Measurements from ENCODE around the gene ATG7. TPM values are rescaled to one million over a fixed set of nuclear protein-coding genes. Genes with fewer than 3 reads are reported as not detected.
"Not testable (repeated sequence)": the region's sequence is repeated elsewhere in the genome, so short reads cannot be mapped to it uniquely, and the experiment has no call there.

The ATG7 gene
- total RNA-seq, 1 experiment from 2014 or later, result 55.1 TPM

DNA sequence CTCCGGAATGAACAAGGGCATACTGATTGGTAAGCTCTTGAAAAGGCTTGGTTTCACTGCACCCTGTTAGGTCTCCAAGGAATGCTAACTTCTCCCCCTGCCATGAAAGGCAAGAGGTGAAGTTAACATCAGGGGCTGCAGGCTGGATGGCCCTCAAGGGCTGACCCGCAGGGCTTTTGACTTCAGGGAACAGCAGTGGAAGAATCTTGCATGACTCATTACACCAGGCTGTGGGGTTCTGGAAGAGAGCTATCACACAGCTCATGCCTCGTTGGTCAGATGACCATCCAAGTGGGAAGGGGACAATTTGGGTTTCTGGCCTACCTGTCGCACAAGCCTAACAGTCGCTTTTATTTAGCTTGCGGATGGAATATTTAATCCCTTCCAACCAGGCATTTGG, 23.6 kb upstream of the ATG7 start:
- DNase-seq (ENCODE audit: low read depth), result no peak
- in situ Hi-C loops (cut with HindIII; ENCODE audit: low pct_unique_long_range_greater_than_20kb, low sequenced_read_pairs), result no loop called here

DNA sequence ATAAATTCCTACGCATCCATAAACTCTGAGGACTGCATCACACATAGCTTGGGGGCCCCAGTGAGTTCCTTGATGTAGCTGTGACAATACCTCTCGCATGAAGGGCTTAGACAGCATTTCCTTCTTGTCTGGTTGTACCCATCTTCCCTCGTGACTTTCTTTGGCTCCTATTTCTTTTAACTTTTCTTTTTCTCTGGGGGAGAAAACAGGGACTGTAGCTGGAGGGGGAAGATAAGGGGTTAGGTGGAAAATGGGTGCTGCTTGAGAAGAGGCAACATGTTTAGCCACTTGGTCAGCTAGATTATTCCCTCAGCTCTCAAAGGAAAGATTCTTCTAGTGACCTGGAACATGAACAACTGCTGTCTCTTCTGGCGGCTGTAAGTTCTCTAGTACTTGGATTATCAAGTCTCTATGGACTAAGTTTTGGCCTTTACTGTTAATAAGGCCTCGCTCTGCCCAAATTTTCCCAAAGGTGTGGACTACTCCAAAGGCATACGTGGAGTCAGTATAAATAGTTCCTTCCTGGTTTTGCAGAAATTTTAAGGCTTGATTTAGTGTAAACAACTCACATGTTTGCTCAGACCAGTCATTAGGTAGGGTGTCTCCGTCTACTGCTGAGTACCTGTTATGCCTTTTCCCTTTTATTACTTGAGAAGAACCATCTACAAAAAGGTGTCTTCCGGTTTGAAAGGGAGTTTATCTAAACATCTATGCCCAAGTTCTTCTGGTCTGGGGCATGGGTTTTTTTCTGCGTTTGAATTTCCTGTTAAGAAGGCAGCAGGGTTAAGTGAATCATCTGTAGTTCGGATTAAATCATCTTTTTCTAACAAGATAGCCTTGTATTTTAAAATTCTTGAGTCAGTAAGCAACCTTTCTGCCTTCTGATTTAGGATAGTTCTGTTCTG, 21.0 kb upstream of the ATG7 start:
- in situ Hi-C loops (cut with HindIII; ENCODE audit: low pct_unique_long_range_greater_than_20kb, low sequenced_read_pairs), result no loop called here
- DNase-seq (ENCODE audit: low read depth), result no peak

DNA sequence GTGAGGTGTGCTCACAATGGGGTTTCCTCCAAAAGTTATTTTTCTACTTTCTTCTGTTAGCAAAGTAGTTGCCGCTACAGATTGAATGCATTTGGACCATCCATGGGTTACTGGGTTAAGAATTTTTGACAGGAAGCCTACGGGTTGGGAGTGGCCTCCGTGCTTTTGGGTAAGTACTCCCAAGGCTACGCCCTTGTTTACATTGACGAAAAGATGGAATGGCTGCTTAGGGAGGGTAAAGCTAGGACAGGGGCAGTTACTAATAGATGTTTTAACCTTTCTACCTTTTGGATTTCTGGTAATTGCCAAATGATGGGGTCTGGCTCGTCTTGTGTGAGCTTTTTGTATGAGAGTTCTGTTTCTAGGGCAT, 20.4 kb upstream of the ATG7 start:
- in situ Hi-C loops (cut with HindIII; ENCODE audit: low pct_unique_long_range_greater_than_20kb, low sequenced_read_pairs), result no loop called here
- DNase-seq (ENCODE audit: low read depth), result no peak

DNA sequence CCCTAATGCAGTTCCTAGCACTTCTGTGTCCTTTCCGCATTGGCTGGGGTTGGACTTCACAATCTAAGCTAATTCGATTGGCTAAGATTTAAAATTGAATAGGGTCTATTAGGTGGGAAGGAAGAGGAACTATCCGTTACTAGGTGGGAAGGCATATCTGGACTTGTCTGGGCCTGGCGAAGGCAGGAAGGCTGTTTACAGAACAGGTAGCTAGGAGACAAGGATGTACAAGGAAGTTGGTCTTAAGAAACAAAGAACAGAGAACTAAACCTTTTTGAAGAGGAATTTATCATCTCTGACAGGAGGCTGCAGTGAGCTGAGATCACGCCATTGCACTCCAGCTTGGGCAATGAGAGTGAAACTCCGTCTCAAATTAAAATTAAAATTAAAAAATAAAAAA, 17.3 kb upstream of the ATG7 start:
- DNase-seq (ENCODE audit: low read depth), result no peak
- in situ Hi-C loops (cut with HindIII; ENCODE audit: low pct_unique_long_range_greater_than_20kb, low sequenced_read_pairs), result no loop called here

DNA sequence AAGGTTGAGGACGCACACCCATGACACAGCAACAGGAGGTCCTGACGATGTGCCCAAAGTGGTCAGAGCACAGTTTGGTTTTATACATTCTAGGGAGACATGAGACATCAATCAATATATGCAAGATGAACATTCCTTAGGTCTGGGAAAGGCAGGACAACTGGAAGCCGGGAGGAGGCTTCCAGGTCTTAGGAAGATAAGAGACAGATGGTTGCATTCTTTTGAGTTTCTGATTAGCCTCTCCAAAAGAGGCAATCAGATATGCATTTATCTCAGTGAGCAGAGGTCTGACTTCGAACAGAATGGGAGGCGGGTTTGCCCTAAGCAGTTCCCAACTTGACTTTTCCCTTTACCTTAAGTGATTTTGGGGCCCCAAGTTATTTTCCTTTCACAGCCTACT, 16.7 kb upstream of the ATG7 start:
- in situ Hi-C loops (cut with HindIII; ENCODE audit: low pct_unique_long_range_greater_than_20kb, low sequenced_read_pairs); DNase-seq (ENCODE audit: low read depth): not testable (repeated sequence)

DNA sequence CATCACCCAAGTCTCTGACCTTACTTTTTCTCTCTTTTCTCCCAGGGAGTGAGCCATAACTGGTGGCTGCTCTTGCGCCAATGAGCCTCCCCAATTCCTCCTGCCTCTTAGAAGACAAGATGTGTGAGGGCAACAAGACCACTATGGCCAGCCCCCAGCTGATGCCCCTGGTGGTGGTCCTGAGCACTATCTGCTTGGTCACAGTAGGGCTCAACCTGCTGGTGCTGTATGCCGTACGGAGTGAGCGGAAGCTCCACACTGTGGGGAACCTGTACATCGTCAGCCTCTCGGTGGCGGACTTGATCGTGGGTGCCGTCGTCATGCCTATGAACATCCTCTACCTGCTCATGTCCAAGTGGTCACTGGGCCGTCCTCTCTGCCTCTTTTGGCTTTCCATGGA, 13.2 kb upstream of the ATG7 start:
- DNase-seq (ENCODE audit: low read depth), result no peak
- in situ Hi-C loops (cut with HindIII; ENCODE audit: low pct_unique_long_range_greater_than_20kb, low sequenced_read_pairs), result no loop called here

DNA sequence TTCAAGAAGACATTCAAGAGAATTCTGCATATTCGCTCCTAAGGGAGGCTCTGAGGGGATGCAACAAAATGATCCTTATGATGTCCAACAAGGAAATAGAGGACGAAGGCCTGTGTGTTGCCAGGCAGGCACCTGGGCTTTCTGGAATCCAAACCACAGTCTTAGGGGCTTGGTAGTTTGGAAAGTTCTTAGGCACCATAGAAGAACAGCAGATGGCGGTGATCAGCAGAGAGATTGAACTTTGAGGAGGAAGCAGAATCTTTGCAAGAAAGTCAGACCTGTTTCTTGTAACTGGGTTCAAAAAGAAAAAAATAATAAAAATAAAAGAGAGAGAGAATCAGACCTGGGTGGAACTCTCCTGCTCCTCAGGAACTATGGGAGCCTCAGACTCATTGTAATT, 11.7 kb upstream of the ATG7 start:
- no peak for DNase-seq (ENCODE audit: low read depth)
- in situ Hi-C loops (cut with HindIII; ENCODE audit: low pct_unique_long_range_greater_than_20kb, low sequenced_read_pairs), result no loop called here

DNA sequence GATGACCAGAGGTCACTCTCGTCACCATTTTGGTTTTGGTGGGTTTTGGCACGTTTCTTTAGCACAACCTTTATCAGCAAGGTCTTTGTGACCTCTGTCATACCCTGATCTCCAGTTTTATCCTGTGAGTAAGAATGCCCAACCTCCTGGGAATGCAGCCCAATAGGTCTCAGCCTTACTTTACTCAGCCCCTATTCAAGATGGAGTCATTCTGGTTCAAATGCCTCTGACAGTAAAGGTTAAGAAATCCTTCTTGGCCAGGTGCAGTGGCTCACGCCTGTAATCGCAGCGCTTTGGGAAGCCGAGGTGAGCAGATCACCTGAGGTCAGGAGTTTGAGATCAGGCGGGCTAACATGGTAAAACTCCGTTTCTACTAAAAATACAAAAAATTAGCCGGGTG, 3.2 kb upstream of the ATG7 start:
- in situ Hi-C loops (cut with HindIII; ENCODE audit: low pct_unique_long_range_greater_than_20kb, low sequenced_read_pairs), result no loop called here
- no peak for DNase-seq (ENCODE audit: low read depth)

DNA sequence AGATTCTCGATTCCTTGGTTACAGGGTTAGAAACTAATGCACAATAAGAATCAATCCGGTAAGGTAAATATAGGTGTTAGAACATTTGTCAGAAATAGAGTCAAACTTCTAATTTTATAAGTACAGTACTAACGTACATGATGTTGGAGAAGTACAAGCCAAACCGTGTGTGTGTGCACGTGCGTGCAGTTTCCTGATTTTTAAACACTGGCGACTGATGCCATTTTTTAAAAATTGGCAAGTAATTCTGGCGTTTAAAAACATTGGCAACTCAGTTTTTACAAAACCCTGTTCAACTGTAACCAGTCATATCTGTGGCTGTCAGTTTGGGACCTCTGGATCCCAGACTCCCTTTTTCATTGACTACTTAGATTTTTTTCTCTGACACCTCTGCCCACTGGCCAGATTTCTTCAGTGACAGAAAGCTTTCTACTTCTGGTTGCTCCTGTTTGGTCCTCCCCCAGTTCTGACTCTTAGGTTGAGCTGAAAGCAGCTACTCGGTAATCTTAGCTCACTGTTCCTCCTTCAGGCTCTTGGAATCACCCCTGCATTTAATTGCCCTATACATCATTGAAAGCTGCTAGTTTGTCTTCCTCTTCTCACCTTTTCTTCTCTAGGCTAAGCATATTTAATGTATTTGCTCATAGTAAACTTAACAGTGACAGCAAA, 843 bp downstream of the ATG7 start:
- no peak for DNase-seq (ENCODE audit: low read depth)

DNA sequence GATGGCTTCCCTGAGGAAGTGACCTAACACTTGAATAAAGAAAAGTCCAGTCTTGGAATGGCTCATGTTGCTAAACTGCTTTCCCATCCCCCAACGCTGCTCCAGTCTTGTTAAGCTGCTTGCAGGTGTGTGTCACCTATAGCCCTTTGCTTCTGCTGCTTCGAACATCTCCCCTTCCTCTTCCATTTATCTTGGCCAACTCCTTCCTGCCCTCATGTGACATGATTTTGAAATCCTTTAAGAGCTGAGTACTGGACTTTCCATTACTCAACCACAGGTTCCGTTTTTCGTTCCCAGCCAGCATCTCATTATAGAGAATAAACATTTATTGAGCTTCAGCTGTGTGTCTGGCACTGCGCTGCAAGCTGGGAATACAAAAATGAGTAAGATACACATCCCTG, 1.7 kb downstream of the ATG7 start:
- in situ Hi-C loops (cut with HindIII; ENCODE audit: low pct_unique_long_range_greater_than_20kb, low sequenced_read_pairs), result no loop called here
- no peak for DNase-seq (ENCODE audit: low read depth)

More for the DNA sequence above, 843 bp downstream of the ATG7 start:
- in situ Hi-C loops (cut with HindIII; ENCODE audit: low pct_unique_long_range_greater_than_20kb, low sequenced_read_pairs), result no loop called here

DNA sequence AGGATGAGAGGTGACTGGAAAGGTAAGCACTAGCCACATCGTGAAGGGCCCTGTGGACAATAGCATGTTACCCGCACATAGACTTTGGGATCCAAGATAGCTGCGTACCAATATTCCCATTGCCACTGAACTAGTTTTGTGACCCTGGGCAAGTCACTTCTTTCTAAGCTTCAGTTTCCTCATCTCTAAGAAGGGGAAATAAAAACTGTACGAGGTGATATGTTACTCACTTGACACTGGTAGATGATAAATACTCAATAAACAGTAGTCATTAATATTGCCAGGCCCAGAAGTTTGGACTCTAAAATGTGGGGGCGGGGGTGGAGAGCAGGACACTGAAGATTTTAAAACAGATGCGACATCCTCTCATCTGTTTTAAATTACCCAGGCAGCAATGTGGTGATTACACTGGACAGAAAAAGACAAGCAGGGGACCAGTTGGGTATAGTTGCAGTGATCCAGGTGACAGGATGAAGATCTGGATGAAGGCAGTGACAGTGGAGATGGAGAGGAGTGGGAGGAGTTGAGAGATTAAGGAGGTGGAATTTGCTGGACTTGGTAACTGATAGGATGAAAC, 2.5 kb downstream of the ATG7 start:
- in situ Hi-C loops (cut with HindIII; ENCODE audit: low pct_unique_long_range_greater_than_20kb, low sequenced_read_pairs), result no loop called here
- no peak for DNase-seq (ENCODE audit: low read depth)

DNA sequence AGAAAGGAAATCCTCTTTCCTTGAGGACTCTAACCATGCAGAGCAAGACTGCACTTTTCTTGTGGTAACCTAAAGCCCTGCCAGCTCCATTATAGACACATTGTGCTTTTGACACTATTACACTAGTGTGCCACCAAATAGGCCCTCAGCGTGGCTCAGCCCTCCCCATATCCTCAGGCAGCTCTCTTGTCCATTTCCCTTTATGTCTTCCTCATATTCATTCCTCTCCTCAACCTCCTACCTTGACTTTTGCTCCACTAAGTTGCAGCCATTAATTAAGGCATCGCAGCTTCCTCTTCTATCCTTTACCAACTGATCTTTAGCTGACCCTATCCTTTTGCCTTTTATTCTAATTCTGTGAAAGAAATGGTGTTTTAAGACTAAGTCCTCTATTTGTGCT, 3.7 kb downstream of the ATG7 start:
- no peak for DNase-seq (ENCODE audit: low read depth)
- in situ Hi-C loops (cut with HindIII; ENCODE audit: low pct_unique_long_range_greater_than_20kb, low sequenced_read_pairs), result no loop called here

DNA sequence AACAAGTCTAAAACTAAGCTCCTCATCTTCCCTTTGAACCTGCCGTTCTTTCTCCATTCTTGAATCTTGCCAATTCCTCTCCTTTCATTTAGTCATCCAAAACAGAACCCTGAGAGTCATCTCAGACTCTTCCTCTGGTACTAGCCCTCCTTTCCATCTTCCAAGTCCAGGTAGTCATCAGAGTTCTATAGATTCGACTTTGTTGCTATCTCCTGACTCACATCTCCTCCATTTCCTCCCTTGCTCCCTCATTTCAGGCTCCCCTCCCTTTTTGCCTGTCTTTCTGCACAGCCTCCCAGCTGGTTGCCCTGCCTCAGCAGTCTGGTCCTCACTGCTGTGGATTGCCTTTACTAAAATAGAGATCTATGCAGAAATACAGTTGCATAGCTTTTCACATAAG, 4.7 kb downstream of the ATG7 start:
- in situ Hi-C loops (cut with HindIII; ENCODE audit: low pct_unique_long_range_greater_than_20kb, low sequenced_read_pairs), result no loop called here
- no peak for DNase-seq (ENCODE audit: low read depth)

DNA sequence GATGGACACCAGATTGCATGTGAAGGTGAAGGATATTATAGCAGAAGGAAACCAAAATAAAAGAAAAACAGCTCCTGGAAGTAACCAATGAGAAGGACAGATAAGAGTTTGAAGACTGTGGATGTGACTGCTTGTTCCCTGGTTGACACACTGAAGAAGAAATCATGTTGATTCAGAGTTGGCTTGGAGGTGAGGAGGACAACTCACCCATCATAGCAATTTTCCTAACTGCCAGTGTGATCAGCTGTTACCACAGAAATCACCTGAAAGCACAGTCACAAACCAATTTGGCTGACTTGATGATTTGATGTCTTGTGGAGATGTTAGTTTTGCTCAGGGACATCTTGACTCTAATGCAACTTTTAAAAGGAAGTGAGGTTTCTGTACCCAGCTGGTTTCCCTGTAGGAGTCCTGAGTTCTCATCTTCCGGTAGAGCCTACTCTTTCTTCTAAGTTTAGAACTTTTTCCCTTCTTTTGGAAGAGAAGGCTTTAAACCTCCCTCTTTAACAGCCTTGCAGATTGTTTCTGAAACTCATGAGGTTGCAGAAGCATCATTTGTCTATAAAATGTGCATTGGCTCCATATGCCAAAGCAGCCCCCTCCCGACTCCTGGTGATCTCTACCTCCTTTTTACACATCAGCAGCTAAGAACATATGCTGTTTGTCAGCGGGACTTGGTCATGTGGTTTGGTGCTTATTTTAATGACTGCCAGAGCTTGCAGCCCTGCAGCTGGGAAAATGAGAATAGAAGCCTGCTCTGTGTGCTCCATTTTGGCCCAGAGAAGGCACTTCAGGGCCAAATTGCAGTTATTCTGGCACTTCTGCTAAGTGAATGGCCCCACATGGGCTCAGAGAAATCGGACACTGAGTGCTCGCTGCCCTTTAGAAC, 10.3 kb downstream of the ATG7 start:
- DNase-seq (ENCODE audit: low read depth), result no peak
- in situ Hi-C loops (cut with HindIII; ENCODE audit: low pct_unique_long_range_greater_than_20kb, low sequenced_read_pairs), result no loop called here

DNA sequence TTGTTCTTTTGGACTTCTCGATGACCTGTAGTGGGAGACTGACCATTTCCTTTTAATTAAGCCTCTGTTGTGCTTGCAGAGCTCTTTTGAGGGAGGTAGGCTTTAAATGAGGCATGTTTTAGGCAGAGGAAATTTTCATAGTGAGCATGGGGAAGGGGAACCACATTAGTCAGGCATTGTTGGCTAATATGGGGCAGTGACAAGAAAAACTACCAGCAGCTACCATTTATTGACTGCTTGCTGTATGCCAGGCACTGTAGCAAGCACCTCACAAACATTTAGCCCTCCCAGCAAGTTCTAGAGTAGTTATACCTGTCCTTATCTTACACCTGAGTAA, 10.9 kb downstream of the ATG7 start:
- no peak for DNase-seq (ENCODE audit: low read depth)
- in situ Hi-C loops (cut with HindIII; ENCODE audit: low pct_unique_long_range_greater_than_20kb, low sequenced_read_pairs), result no loop called here

DNA sequence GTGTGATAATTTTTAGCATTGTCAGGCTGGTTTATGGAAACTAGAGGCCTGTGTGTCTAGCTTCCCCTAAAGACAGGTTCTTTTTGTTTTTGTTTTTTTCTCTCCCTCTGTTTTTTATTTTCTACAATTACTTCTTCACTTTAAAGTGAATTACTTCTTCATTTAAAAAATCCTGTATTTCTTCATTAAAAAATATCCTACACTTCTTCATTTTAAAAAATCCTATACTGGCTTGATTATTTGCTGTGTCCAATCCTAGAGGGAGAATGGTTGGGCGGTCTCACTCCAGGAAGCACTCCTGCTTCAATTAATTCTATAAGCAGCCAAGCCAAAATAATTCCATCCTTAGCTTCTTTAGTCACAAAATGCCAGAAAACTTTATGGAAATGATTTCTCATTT, 11.8 kb downstream of the ATG7 start:
- no peak for DNase-seq (ENCODE audit: low read depth)
- in situ Hi-C loops (cut with HindIII; ENCODE audit: low pct_unique_long_range_greater_than_20kb, low sequenced_read_pairs), result no loop called here

DNA sequence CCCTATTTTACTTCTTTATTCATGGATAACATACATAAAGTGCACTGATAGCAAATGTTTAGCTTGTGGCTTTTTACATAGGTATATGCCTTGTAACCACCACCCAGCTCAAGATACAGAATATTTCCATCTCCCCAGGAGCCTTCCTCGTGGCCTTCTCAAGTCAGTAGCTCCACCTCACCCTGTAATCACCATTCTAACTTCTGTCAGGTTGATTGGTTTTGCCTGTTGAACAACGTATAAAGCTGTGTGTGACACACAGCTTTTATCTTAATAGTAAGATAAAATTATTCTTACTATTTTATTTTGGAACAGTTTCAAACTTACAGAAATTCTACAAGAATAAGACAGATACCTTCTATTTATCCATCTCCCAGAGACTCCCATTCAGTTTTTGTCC, 13.3 kb downstream of the ATG7 start:
- DNase-seq (ENCODE audit: low read depth), result no peak
- in situ Hi-C loops (cut with HindIII; ENCODE audit: low pct_unique_long_range_greater_than_20kb, low sequenced_read_pairs), result no loop called here

DNA sequence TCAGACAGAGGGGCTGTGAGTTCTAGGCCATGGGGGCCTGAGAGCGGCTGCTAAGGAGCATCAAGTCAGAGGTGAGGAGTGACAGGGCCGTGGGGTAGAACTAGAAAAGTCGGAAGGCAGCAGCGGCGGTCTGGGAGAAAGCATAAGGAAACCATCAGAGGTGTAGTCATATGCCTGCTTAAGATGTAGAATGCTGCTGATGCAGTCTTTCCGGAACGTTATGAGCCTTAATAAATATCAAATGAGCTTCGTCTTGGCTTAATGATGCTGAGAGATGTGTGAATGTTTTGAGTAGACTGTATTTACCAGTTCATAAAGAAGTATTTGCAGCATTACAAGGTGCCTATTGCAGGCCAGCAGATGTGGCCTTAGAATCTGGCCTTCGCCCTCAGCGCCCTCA, 15.2 kb downstream of the ATG7 start:
- in situ Hi-C loops (cut with HindIII; ENCODE audit: low pct_unique_long_range_greater_than_20kb, low sequenced_read_pairs), result no loop called here
- no peak for DNase-seq (ENCODE audit: low read depth)

DNA sequence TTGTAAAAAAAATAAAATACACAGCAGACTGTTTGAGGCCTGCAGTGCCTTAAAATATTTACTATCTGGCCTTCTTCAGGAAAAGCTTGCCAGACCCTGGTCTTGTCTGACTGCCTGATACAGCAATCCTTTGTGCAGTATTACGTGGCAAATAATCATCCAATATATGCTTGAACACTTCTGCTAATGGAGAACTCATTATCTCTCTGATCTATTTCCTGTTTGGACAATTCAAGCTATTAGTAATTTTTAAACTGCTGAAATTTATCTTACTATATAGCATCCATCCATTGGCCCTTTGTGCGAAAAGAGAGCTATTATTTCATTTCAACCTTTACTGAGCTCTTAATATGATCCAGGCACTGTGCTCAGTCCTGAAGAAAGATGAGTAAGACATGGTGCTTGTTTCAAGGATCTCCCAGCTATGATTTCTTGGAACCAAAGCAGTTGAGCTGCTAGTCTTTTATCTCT, 15.9 kb downstream of the ATG7 start:
- in situ Hi-C loops (cut with HindIII; ENCODE audit: low pct_unique_long_range_greater_than_20kb, low sequenced_read_pairs), result no loop called here
- DNase-seq (ENCODE audit: low read depth), result peak; percentile 5
